Activated CD4-positive, alpha-beta T cell treated with anti-CD3 and anti-CD28 coated beads, Interleukin-2, amount 50 U/mL, for 1 hour (primary cell): ENCODE measurements around the gene PIM2.

Experiments
- DNase-seq: peaks from one replicate; pipeline ENCODE4 v3.0.0-alpha.2; 2020

Gene PIM2

GRCh38 chrX:48934581-48935300 lies 15.9 kb upstream of the PIM2 start:
- no peak for DNase-seq

- DNase-seq = no peak
Measured at GRCh38 chrX:48933757-48934156, 14.9 kb upstream of the PIM2 start.

- no peak for DNase-seq
Measured at GRCh38 chrX:48927736-48928382, 9.0 kb upstream of the PIM2 start.

- no peak for DNase-seq
Measured at GRCh38 chrX:48927123-48927522, 8.3 kb upstream of the PIM2 start.

GRCh38 chrX:48924270-48924669 lies 5.4 kb upstream of the PIM2 start:
- DNase-seq = no peak

GRCh38 chrX:48923771-48924170 lies 4.9 kb upstream of the PIM2 start:
- DNase-seq = no peak

GRCh38 chrX:48920718-48921104 lies 1.9 kb upstream of the PIM2 start:
- DNase-seq = no peak

GRCh38 chrX:48919947-48920717 lies 1.3 kb upstream of the PIM2 start:
- DNase-seq = peak; percentile 20

GRCh38 chrX:48919360-48919841 lies 577 bp upstream of the PIM2 start:
- DNase-seq = peak; percentile 30

- no peak for DNase-seq
Measured at GRCh38 chrX:48918301-48918642, 552 bp downstream of the PIM2 start.

- peak; percentile 83 for DNase-seq
Measured at GRCh38 chrX:48917139-48918001, 1.5 kb downstream of the PIM2 start.

- no peak for DNase-seq
Measured at GRCh38 chrX:48914593-48915493, 4.0 kb downstream of the PIM2 start.

GRCh38 chrX:48913605-48914366 lies 5.0 kb downstream of the PIM2 start:
- DNase-seq = no peak

GRCh38 chrX:48911412-48912182 lies 7.2 kb downstream of the PIM2 start, which contains the start of gene SLC35A2:
SLC35A2 (minus strand) TSS chrX:48911646; CDS start chrX:48911636, 10 bp downstream.
- DNase-seq = peak; percentile 85

- DNase-seq = no peak
Measured at GRCh38 chrX:48910926-48911411, 7.9 kb downstream of the PIM2 start.

- DNase-seq = no peak
Measured at GRCh38 chrX:48909703-48910294, 9.0 kb downstream of the PIM2 start.

GRCh38 chrX:48908600-48908999 lies 10.2 kb downstream of the PIM2 start:
- DNase-seq = no peak

GRCh38 chrX:48905090-48905790 lies 13.6 kb downstream of the PIM2 start:
- DNase-seq = no peak

- no peak for DNase-seq
Measured at GRCh38 chrX:48904626-48905025, 14.2 kb downstream of the PIM2 start.
